HG02588 (cell line): ENCODE results near the gene DENND6A.

Experiments
- ATAC-seq: cut with Tn5 transposase; IDR thresholded peaks from one replicate; pipeline ENCODE4 v1.9.1; 2021; ENCODE audit warnings: mild to moderate bottlenecking, moderate library complexity; ENCODE audit not compliant: unreplicated experiment

The DENND6A gene

DNA sequence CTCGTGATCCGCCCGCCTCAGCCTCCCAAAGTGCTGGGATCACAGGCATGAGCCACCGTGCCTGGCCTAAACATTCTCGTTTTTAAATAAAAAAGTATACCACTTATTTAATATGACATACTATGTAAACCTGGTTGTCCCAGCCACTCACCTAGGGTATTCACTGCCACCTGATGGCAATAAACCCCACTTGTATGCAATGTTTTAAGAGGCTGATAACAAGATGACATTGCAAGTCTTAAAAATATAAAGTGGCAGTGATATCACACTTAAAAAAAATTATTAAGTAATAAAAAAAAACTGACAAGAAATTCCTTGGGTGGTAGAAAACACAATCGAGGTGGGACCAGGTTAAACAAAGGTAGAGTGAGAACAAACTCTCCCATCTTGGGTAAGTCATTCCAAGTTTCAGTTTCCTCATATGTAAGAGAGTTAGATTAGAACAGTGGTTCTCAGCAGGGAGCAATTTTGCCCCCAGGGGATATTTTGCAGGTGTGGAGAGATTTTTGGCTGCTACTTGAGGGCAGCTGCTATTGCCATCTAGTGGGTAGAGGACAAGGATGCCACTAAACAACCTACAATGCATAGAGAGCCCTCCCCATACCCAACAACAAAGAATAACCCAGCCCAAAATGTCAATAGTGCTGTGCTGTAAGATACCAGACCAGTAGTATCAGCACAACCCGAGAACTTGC lies 110.3 kb downstream of the DENND6A start:
- no peak for ATAC-seq

DNA sequence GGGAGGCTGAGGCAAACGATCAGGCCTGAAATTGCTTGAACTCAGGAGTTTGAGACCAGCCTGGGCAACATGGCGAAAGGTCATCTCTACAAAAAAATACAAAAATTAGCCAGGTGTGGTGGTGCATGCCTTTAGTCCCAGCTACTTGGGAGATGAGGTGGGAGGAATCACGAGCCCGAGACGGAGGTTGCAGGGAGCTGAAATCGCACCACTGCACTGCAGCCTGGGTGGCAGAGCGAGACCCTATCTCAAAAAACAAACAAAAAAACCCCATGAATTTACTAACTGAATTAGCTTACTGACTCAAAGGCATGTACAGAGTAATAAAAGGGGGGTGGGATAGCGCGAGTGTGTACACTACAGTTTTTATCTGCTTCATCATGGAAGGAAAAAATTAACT lies 115.1 kb downstream of the DENND6A start:
- no peak for ATAC-seq

GRCh38 chr3:57575966-57576626 lies 116.8 kb downstream of the DENND6A start:
- ATAC-seq: no peak
